Prostate gland (tissue), 2 donors: Measurements from ENCODE around the gene TOGARAM1. TPM values are rescaled to one million over a fixed set of nuclear protein-coding genes. Genes with fewer than 3 reads are reported as not detected.

Experiments
- DNase-seq: peaks from one replicate; pipeline ENCODE4 v3.0.0-alpha.2; 2019; ENCODE audit warnings: low spot score
- H3K27ac ChIP-seq, 2 donors: fragments of 200-600 bp; sonication (generic); 2 replicates each; pipeline ENCODE4 v1.5.1; 2017 to 2019
- H3K27me3 ChIP-seq: fragments of 200-600 bp; sonication (generic); replicated peaks from 2 replicates; pipeline ENCODE4 v1.5.1; 2019; ENCODE audit not compliant: insufficient read depth
- H3K36me3 ChIP-seq, 2 donors: fragments of 200-600 bp; sonication (generic); 1 replicate in 1 of 2; 2 replicates in 1 of 2; pipeline versions ENCODE4 v1.5.1 to v1.8.1; 2017 to 2019
- H3K4me1 ChIP-seq: fragments of 200-600 bp; sonication (generic); replicated peaks from 2 replicates; pipeline ENCODE4 v1.5.1; 2019
- H3K4me3 ChIP-seq, 2 donors: fragments of 200-600 bp; sonication (generic); 2 replicates each; pipeline ENCODE4 v1.5.1; 2017 to 2019
- H3K9me3 ChIP-seq: fragments of 200-600 bp; sonication (generic); 2 replicates; pipeline ENCODE4 v1.5.1; 2017
- POLR2A ChIP-seq: fragments of 450-650 bp; IDR thresholded peaks from one replicate; pipeline ENCODE4 v1.6.1; 2016; ENCODE audit warnings: antibody characterized with exemption, mild to moderate bottlenecking
- POLR2AphosphoS5 ChIP-seq: sonication (generic); formaldehyde crosslinking; IDR thresholded peaks from one replicate; pipeline ENCODE4 v1.6.1; 2017; ENCODE audit warnings: antibody characterized with exemption
- WGBS: methylation state at CpG from one replicate; pipeline ENCODE4 v1.1.5; 2018; 5-methylcytosine and 5-hydroxymethylcytosine counted together
- intact Hi-C: fragments of 100-400 bp; cut with DNase I; formaldehyde crosslinking; loops from one replicate; pipeline ENCODE4 v1.14.2; 2022
- total RNA-seq, 2 donors: library from RNA; depleted of rRNA; stranded (reverse); fragments of >200 nt; gene quantifications; one replicate each; pipeline ENCODE4 v1.1.0, GENCODE V29; 2016
- TF ChIP-seq, protein P1 (sequence below), 4 experiments: fragments of 200-600 bp in 2 of 4; fragments of 450-650 bp in 2 of 4; sonication (generic) in 2 of 4; IDR thresholded peaks; 1 replicate in 3 of 4; 2 replicates in 1 of 4; pipeline ENCODE4 v1.5.1; 2016 to 2019; ENCODE audit warnings: antibody characterized with exemption in 4 of 4, mild to moderate bottlenecking in 2 of 4, moderate library complexity in 2 of 4

TOGARAM1 gene
- total RNA-seq, 2 donors from 2014 or later = 17.9 to 26.8 TPM

DNA sequence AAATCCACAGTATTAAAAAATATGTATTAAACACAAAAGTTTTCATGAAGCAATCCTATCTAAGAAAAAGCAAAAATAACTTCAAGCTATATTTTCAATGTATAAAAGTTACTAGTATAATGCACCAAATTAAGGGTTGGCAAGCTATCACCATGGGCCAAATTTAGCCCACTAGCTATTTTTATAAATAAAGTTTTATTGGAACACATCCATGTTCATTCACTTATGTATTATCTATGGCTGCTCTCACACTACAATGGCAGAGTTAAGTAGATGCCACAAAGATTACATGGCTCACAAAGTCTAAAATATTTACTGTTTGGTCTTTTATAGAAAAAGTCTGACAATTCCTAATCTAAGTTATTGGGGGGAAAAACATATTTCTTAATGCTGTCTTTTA is 17.9 kb upstream of the TOGARAM1 start:
- Histone ChIP-seq H3K4me1 (no peaks in the 10 kb centered on the region), H3K9me3 (no peaks in the 10 kb centered on the region), H3K4me3 (no peak overlapping the region), H3K36me3 (no peaks in the 10 kb centered on the region), H3K27ac (no peak overlapping the region), H3K27me3 (no peaks in the 10 kb centered on the region)
- no peak for DNase-seq
- intact Hi-C loops = no loop called here
- no peak for TF ChIP-seq POLR2A
- no peak for TF ChIP-seq POLR2AphosphoS5
- TF ChIP-seq, protein P1, sequence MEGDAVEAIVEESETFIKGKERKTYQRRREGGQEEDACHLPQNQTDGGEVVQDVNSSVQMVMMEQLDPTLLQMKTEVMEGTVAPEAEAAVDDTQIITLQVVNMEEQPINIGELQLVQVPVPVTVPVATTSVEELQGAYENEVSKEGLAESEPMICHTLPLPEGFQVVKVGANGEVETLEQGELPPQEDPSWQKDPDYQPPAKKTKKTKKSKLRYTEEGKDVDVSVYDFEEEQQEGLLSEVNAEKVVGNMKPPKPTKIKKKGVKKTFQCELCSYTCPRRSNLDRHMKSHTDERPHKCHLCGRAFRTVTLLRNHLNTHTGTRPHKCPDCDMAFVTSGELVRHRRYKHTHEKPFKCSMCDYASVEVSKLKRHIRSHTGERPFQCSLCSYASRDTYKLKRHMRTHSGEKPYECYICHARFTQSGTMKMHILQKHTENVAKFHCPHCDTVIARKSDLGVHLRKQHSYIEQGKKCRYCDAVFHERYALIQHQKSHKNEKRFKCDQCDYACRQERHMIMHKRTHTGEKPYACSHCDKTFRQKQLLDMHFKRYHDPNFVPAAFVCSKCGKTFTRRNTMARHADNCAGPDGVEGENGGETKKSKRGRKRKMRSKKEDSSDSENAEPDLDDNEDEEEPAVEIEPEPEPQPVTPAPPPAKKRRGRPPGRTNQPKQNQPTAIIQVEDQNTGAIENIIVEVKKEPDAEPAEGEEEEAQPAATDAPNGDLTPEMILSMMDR (IDR thresholded peaks at IDR 0.05) = no peak

- no peak for DNase-seq
- intact Hi-C loops = no loop called here
- Histone ChIP-seq H3K4me3 (no peak overlapping the region), H3K27ac (no peak overlapping the region), H3K27me3 (no peaks in the 10 kb centered on the region), H3K9me3 (no peaks in the 10 kb centered on the region), H3K36me3 (no peaks in the 10 kb centered on the region), H3K4me1 (no peaks in the 10 kb centered on the region)
- no peak for TF ChIP-seq POLR2AphosphoS5
- TF ChIP-seq, protein P1 (IDR thresholded peaks at IDR 0.05) = no peak
- TF ChIP-seq POLR2A = no peak
- WGBS = 90% methylated on average over 4 of the region's 4 CpGs
Measured at GRCh38 chr14:44945264-44945663, 16.7 kb upstream of the TOGARAM1 start.

GRCh38 chr14:44951051-44951450 is 10.9 kb upstream of the TOGARAM1 start:
- Histone ChIP-seq H3K4me1 (no peaks in the 10 kb centered on the region), H3K27me3 (no peaks in the 10 kb centered on the region), H3K27ac (no peak overlapping the region), H3K9me3 (no peaks in the 10 kb centered on the region), H3K36me3 (no peaks in the 10 kb centered on the region), H3K4me3 (no peak overlapping the region)
- no peak for DNase-seq
- TF ChIP-seq, protein P1 (IDR thresholded peaks at IDR 0.05) = no peak
- no peak for TF ChIP-seq POLR2A
- no peak for TF ChIP-seq POLR2AphosphoS5
- WGBS = 73% methylated on average over 2 of the region's 2 CpGs
- intact Hi-C loops = no loop called here

DNA sequence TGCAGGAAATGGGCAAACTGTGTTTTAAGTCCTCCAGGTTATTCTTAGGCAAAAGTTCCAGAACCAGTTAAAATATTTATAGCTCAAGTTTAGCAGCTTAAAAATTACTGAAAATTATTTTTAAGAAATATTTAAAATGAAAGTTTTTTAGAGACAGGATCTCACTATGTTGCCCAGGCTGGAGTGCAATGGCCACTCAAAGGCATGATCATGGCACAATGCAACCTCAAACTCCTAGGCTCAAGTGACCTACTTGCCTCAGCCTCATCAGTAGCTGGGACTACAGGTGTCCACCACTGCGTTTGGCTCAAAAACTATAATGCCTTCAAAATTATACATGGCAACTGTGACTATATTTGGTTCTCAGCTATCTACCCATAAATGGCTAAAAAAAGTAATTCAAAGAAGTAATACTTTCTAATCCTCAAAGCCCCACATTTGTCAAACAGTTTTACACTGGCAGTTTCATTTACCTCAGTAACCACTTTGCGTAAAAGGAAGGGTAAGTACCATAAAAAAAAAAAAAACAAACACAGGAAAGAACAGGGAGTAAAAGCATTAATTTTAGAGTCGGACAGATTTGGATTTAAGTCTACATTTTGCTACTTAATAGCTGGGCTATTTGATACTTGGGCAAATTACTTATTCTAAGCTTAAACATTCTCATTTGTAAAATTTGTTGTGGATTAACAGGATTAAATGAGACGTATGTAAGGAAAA is 9.4 kb upstream of the TOGARAM1 start:
- Histone ChIP-seq H3K4me3 (no peak overlapping the region), H3K4me1 (no peaks in the 10 kb centered on the region), H3K27ac (no peak overlapping the region), H3K36me3 (no peaks in the 10 kb centered on the region), H3K9me3 (no peaks in the 10 kb centered on the region), H3K27me3 (no peaks in the 10 kb centered on the region)
- 54% methylated on average over 4 of the region's 4 CpGs for WGBS
- TF ChIP-seq, protein P1 (IDR thresholded peaks at IDR 0.05) = no peak
- TF ChIP-seq POLR2AphosphoS5 (no peak), POLR2A (no peak)
- intact Hi-C loops = no loop called here
- DNase-seq = no peak

- no peaks in the 10 kb centered on the region for H3K27me3 ChIP-seq
- 97% methylated on average over 3 of the region's 3 CpGs for WGBS
- intact Hi-C loops = no loop called here
- no peaks in the 10 kb centered on the region for H3K9me3 ChIP-seq
- no peak overlapping the region for H3K27ac ChIP-seq
- no peaks in the 10 kb centered on the region for H3K4me1 ChIP-seq
- H3K4me3 ChIP-seq = no peak overlapping the region
- TF ChIP-seq POLR2A = no peak
- TF ChIP-seq POLR2AphosphoS5 = no peak
- TF ChIP-seq, protein P1 (IDR thresholded peaks at IDR 0.05) = no peak
- no peaks in the 10 kb centered on the region for H3K36me3 ChIP-seq
- DNase-seq = no peak
Measured at GRCh38 chr14:44954750-44955149, 7.2 kb upstream of the TOGARAM1 start.
